ENCODE results near the gene NSMF.

NSMF gene

DNA sequence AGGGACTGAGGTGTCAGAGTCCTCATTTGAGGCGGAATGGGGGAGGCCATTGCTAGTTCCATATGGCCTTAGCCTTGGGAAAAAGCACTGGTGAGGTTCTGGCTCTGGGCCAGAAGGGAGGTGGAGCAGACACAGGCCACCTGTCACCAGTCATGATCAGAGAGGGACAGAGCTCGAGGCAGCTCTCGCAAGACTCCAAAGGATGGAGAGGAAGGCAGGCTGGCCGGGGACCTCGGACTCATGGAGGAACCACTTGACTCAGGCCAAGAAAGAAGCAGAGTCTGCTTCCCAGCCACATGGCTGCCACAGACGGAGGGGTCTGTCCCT, 29.2 kb upstream of the NSMF start:
- no peaks in the 10 kb centered on the region for H3K4me1 Mint-ChIP-seq
- H3K27me3 Mint-ChIP-seq (ENCODE audit: low read depth): peaks cover 4% of the 10 kb centered on the region
- TF ChIP-seq, protein P1, sequence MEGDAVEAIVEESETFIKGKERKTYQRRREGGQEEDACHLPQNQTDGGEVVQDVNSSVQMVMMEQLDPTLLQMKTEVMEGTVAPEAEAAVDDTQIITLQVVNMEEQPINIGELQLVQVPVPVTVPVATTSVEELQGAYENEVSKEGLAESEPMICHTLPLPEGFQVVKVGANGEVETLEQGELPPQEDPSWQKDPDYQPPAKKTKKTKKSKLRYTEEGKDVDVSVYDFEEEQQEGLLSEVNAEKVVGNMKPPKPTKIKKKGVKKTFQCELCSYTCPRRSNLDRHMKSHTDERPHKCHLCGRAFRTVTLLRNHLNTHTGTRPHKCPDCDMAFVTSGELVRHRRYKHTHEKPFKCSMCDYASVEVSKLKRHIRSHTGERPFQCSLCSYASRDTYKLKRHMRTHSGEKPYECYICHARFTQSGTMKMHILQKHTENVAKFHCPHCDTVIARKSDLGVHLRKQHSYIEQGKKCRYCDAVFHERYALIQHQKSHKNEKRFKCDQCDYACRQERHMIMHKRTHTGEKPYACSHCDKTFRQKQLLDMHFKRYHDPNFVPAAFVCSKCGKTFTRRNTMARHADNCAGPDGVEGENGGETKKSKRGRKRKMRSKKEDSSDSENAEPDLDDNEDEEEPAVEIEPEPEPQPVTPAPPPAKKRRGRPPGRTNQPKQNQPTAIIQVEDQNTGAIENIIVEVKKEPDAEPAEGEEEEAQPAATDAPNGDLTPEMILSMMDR (IDR thresholded peaks at IDR 0.05; ENCODE audit: unreplicated experiment in 3 of 3): no peak
- peaks cover 3% of the 10 kb centered on the region for H3K9me3 Mint-ChIP-seq
- peak overlapping the region in 1 of 3 experiments; percentile 25 for H3K27ac Mint-ChIP-seq
- no peak overlapping the region for H3K4me3 Mint-ChIP-seq
- H3K36me3 Mint-ChIP-seq (ENCODE audit: low read depth): no peaks in the 10 kb centered on the region

DNA sequence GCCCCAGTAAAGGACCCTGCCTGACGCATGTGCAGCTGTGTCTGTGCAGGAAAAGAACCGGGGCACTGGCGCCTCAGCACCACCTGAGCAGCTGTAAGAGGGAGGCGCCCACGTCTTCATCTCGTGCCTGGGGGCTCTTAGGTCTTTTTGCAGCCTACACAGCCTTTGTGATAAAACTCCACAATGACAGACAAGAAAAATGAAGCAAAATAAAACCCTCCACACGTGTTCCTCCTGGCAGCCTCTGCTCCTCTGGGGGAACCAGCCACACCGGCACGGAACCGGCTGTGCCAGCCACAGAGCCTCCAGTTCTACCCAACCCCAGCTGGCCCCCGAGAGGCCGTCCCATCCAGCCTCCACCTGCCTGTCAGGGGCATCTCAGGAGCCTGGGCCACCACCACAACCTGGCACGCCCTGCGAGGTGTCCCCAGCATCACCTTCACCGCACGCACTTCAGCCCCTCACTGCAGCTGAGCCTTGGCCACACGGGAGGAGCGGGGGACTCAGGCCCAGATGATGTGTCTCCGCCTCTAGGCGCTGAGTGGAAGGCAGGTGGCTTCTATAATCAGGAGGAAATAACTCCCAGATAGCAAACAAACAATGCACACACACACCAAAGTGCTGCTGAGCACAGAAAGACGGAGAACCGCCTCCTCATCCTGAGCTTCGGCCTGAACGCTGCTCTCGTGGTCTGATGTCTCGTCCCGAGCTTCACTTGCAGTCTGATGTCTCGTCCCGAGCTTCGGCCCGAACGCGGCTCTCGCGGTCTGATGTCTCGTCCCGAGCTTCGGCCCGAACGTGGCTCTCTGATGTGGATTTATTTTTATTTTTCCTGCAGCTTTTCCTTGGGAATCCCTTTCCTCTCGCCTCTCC, 28.6 kb upstream of the NSMF start:
- Mint-ChIP-seq H3K36me3 (ENCODE audit: low read depth) (no peaks in the 10 kb centered on the region), H3K27ac (peak overlapping the region in 1 of 3 experiments; percentile 25), H3K9me3 (peaks cover 3% of the 10 kb centered on the region), H3K27me3 (ENCODE audit: low read depth) (peaks cover 4% of the 10 kb centered on the region), H3K4me1 (no peaks in the 10 kb centered on the region), H3K4me3 (no peak overlapping the region)
- TF ChIP-seq, protein P1 (IDR thresholded peaks at IDR 0.05; ENCODE audit: unreplicated experiment in 3 of 3): no peak

DNA sequence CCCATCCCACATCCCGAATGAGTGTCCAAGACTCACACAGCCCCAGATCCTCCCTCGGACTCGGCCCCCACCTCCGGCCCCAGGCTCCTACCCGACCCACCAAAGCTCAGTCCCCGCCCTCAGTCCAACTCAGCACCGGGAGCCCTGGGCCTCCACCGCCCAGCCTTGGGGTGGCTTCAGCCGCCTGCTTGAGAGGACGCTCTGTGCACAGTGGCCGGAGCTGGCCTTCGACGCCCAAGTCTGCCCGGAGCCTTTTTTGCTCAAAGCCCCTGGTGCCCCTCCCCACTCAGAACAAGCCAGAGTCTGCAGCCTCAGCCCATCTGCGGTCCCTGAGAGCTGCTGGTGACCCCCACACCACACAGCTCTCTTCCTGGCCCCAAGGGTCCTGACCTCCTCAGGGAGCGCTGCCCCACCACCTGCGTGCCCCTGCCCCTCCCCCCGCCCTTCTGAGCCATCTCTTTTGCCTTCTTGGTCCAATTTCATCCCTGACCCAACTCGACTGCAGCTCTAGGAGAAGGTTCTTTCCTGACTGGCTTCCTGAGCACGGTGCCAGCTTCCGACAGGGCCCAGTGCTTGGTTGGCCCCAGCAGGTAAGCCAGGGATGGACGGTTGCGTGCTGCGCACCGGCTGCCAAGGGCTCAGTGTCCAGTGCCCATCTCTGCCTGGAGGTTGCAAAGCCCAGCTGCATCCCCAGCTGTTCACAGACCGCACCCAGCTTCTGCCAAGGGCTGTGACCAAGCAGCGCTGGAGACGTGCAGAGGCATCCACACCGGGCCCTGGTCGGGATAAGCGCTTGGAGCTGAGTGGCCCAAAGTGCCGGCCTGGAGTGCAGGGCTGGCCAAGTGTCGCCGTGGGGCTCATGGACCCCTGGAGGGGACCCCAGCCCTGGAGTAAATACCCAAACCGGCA, 27.7 kb upstream of the NSMF start:
- no peaks in the 10 kb centered on the region for H3K4me1 Mint-ChIP-seq
- H3K36me3 Mint-ChIP-seq (ENCODE audit: low read depth): no peaks in the 10 kb centered on the region
- H3K9me3 Mint-ChIP-seq: no peaks in the 10 kb centered on the region
- TF ChIP-seq, protein P1 (IDR thresholded peaks at IDR 0.05; ENCODE audit: unreplicated experiment in 3 of 3): no peak
- H3K4me3 Mint-ChIP-seq: no peak overlapping the region
- H3K27me3 Mint-ChIP-seq (ENCODE audit: low read depth): peaks cover 4% of the 10 kb centered on the region
- H3K27ac Mint-ChIP-seq: no peak overlapping the region

DNA sequence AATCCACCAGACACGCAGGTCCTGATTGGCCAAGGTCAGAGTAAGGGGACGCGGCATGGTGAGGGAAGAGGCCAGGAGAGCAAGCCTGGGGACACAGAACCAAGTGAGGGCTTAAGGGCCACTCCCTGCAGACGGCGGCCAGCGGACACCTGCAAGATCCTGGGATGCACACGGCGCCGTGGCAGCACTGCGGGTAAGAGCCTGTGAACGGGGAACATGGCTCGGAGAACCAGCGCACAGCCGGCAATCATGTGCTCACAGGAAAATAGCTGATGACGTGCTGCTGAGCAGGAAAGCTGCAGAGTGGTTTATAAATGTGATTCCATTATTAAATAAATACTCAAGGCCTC, 27.0 kb upstream of the NSMF start:
- H3K27me3 Mint-ChIP-seq (ENCODE audit: low read depth): peaks cover 4% of the 10 kb centered on the region
- H3K4me1 Mint-ChIP-seq: no peaks in the 10 kb centered on the region
- no peaks in the 10 kb centered on the region for H3K36me3 Mint-ChIP-seq (ENCODE audit: low read depth)
- no peaks in the 10 kb centered on the region for H3K9me3 Mint-ChIP-seq
- TF ChIP-seq, protein P1 (IDR thresholded peaks at IDR 0.05; ENCODE audit: unreplicated experiment in 3 of 3): no peak
- H3K27ac Mint-ChIP-seq: no peak overlapping the region
- no peak overlapping the region for H3K4me3 Mint-ChIP-seq

DNA sequence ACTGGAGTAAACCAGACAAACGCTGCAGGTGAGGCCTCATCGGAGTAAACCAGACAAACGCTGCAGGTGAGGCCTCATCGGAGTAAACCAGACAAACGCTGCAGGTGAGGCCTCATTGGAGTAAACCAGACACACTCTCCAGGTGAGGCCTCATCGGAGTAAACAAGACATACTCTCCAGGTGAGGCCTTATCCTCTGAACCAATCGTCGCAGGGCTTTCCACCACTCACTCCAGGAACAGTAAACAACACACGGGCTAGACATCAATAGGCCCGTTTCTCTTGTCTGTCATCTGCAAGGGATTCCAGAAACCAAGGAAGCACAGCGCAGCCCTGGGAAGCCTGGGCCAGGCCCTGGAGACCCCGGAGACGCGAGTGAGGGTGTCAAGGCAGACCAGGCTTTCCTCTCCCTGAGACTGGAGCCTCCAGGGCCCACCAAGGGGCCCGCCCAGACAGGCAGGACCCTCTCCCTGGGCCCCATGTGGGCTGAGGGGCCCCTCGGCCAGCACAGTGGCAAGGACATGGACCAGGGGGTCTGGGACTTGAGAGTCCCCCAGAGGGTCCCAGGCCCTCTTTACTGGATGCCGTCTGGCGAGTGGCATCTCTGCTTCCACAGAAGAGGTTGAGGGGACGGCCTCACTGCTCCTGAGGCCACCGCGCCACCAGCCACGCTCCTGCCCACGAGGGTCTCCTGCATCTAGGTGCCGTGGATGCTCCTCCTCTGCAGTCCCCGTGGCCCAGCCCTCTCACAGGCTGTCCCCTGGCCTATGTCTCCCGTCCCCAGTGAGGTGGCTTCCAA, 26.4 kb upstream of the NSMF start:
- TF ChIP-seq, protein P1 (IDR thresholded peaks at IDR 0.05; ENCODE audit: unreplicated experiment in 3 of 3): no peak
- Mint-ChIP-seq H3K9me3 (no peaks in the 10 kb centered on the region), H3K27me3 (ENCODE audit: low read depth) (peaks cover 4% of the 10 kb centered on the region), H3K4me1 (no peaks in the 10 kb centered on the region), H3K36me3 (ENCODE audit: low read depth) (no peaks in the 10 kb centered on the region), H3K4me3 (no peak overlapping the region), H3K27ac (no peak overlapping the region)
